NB4 (cell line): ENCODE measurements around the gene ALOX12B.

ENCODE experiments used
- POLR2A ChIP-seq: IDR thresholded peaks from 2 replicates; pipeline ENCODE4 v1.6.1; 2011; ENCODE audit warnings: mild to moderate bottlenecking; ENCODE audit not compliant: insufficient read length; ENCODE audit errors: extremely low read depth
- TF ChIP-seq, protein P1 (sequence below): IDR thresholded peaks from one replicate; pipeline ENCODE4 v1.5.1; 2012; ENCODE audit warnings: low read depth, low read length
- TF ChIP-seq, protein P2 (sequence below): IDR thresholded peaks from 2 replicates; pipeline ENCODE4 v1.6.1; 2011; ENCODE audit warnings: low read depth, low read length

DNA sequence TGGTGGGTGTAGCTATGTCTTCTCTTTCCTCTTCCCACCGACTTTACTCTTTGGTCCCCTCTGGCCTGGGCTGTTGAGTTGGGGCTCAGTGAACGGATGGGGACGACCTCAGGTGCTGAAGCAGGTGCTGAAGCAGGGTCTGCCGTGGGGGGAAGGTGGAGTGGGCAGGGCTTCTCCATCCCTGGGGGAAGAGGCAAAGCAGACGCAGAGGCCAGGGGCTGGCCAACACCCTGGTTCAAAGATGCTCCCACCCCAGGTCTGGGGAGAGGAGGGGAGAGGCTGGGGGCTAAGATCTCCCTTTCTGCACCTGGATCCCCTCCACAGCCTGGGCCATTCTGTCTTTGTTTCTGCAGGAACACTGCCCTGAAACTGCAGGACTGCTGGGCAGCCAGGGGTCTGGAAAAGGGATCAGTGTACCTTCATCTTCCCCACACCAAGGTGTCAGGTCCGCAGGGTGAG lies 22.9 kb downstream of the ALOX12B start:
- TF ChIP-seq, protein P1, sequence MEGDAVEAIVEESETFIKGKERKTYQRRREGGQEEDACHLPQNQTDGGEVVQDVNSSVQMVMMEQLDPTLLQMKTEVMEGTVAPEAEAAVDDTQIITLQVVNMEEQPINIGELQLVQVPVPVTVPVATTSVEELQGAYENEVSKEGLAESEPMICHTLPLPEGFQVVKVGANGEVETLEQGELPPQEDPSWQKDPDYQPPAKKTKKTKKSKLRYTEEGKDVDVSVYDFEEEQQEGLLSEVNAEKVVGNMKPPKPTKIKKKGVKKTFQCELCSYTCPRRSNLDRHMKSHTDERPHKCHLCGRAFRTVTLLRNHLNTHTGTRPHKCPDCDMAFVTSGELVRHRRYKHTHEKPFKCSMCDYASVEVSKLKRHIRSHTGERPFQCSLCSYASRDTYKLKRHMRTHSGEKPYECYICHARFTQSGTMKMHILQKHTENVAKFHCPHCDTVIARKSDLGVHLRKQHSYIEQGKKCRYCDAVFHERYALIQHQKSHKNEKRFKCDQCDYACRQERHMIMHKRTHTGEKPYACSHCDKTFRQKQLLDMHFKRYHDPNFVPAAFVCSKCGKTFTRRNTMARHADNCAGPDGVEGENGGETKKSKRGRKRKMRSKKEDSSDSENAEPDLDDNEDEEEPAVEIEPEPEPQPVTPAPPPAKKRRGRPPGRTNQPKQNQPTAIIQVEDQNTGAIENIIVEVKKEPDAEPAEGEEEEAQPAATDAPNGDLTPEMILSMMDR = no peak
- TF ChIP-seq POLR2A = no peak
- TF ChIP-seq, protein P2, sequence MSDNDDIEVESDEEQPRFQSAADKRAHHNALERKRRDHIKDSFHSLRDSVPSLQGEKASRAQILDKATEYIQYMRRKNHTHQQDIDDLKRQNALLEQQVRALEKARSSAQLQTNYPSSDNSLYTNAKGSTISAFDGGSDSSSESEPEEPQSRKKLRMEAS = no peak
